GM19397 (cell line): Measurements from ENCODE around the gene PDCD1.
"Not testable (repeated sequence)": the region's sequence is repeated elsewhere in the genome, so short reads cannot be mapped to it uniquely, and the experiment has no call there.

Experiments
- ATAC-seq: cut with Tn5 transposase; IDR thresholded peaks from one replicate; pipeline ENCODE4 v1.9.1; 2021; ENCODE audit warnings: mild to moderate bottlenecking, moderate library complexity; ENCODE audit not compliant: unreplicated experiment

The PDCD1 gene

DNA sequence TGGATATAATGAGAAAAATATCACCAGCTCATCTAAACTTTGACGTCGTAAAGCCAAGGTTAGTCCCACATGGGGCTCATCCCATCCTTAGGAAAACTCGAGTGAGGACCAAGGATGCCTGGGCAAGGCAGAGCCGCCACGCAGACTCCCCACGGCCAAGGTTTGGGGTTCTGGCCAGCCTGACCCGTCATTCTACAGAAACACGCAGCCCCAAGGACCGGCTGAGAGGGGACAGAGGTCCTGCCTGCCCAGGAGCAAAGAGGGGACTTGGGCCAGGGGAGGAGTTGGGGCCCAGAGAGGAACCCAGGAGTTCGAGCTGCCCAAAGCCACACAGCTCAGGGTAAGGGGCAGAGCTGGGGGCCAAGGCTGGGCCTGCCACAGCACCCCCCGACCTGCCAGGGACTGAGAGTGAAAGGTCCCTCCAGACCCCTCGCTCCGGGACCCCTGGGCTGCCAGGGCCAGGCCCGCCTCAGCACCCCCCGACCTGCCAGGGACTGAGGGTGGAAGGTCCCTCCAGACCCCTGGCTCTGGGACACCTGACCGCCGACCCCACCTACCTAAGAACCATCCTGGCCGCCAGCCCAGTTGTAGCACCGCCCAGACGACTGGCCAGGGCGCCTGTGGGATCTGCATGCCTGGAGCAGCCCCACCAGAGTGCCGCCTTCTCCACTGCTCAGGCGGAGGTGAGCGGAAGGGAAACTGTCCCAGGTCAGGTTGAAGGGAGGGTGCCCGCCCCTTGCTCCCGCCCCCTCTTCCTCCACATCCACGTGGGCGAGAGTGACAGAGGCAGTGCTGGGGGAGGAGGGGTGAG, at the start of gene PDCD1:
PDCD1 (minus strand) TSS at position 689 of the 811 bp plus-strand sequence; CDS start at position 633, 56 bp downstream.
- ATAC-seq = no peak

DNA sequence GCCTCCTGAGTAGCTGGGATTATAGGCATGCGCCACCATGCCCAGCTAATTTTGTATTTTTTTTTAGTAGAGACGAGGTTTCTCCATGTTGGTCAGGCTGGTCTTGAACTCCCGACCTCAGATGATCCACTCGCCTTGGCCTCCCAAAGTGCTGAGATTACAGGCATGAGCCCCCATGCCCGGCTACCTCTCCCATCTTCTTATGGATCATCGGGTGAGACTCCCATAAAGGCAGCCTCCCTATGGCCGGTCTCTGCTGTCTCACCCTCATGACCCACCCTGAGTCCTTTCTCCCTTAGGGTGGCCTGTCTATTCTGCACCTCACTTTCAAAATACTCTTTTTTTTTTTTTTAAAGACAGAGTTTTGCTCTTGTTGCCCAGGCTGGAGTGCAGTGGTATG, 49.1 kb upstream of the PDCD1 start:
- not testable (repeated sequence) for ATAC-seq

DNA sequence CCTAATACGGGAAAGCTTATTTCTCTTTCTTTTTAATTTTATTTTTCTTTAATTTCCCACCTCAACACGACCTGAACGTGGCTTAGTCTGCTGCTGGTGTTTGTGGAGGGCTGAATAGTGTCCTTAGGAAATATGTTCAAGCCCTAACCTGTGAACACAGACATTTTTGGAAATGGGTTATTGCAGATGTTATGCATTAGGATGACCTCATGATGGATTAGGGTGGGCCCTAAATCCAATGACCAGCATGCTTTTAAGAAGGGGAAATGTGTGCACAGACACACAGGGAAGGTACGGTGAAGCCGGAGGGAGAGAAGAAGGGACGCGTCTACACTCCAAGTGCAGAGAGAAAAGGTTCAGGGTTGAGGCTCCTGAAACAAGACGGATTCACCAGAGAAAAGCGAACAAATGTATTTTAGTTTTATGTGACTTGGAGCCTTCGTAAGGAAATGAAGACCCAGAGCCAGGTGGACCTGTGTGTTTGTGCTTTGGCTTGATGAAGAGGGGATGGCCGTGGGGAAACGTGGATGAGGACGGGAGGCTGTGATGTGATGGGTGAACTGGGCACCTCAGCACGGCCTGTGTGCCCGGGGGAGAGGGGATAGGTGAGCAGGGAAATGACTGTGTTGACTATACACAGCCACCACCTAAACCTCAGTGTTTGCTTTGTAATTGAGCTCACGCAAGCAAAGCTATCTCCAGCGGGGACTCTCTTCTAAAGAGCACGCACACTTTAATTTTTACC, 48.3 kb upstream of the PDCD1 start:
- no peak for ATAC-seq

DNA sequence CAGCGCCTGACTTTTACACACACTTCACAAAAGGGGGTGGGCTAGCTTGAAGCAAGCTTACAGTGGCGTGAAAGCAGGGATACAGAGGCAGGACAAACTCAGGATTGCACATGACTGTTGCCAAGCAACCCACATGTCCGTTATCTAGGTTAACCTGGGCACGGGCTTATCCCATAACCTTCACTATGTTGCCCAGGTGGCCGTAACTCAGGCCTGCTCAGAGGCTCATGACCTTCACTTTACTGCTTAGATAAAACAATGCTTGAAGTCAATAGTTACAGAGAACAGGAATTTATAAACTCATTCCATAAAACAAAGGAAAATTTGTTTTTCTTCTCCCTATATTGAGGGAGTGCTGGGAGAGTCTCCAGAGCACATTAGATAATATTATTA, 47.7 kb upstream of the PDCD1 start:
- not testable (repeated sequence) for ATAC-seq

DNA sequence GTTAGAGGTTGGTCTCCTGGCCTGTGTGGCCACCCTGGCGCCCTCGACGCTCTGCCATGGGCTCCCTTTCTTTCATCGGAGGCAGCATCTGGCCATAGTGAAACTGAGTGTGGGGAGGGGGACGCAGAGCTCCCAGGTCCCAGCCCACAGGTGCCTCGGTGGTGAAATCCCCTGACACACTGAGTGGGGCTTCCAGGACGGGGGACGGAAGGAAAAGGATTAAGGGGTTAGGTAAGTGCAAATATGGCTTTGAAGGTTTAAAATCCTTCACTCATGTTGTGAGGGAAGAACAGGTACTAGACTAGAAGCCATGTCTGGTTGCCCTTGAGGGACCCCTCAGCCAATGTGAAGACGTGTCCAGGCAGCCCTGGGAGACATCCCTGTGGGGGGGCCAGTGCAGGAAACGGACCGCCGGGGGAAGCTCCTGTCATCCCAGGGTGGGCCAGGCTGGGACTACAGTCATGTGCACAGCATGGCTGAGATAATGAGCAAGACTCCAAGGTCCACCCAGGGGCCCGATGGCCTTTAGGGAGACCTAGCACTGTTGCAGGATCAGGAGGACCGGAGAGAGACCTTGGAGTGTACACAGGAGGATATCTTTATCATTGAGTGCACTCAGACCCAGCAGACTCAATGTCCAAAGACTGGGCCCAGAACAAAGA, 47.2 kb upstream of the PDCD1 start:
- no peak for ATAC-seq

DNA sequence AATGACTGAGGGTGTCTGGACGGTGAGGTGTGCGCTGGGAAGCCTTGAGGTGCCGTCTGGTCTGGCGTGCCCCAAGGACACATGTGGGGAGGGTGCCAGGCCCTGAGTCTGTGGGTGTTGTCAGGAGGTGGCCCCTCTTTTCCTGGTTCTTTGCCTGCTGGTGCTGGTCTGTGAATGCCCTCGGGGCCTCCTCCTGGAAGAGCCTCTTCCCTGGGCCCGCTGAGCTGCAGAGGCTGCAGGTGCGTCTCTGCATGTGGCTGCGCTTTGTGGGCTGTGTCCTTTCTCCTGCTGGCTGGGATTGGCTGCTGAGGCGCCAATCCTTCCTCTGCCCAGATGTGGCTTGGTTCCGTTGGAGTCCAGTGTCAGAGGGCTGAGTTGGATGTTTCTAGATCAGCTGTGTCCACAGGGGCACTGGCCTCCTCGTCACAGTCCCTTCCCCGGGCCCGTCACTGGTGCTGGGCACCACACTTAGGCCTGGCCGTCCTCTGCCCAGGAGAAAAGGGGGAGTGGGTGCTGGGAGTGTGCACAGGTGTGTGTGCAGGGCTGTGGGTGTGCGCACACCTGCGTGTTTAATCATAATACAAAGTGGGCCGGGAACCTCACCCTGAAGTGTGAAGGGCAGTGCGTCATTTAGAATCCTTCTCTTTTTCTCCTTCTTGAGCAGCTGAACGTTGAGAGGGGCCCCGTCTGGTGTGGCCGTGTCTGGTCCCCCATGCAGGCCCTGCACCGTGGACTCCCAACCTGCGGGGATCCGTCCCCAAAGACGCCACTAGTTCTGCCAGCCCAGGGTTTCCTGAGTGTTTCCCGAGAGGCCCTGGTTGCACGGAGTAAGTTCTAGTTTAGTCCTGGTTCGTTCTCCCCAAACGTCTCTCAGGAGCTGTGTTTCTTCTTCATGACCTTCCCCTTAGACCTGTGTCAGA, 46.4 kb upstream of the PDCD1 start:
- no peak for ATAC-seq

DNA sequence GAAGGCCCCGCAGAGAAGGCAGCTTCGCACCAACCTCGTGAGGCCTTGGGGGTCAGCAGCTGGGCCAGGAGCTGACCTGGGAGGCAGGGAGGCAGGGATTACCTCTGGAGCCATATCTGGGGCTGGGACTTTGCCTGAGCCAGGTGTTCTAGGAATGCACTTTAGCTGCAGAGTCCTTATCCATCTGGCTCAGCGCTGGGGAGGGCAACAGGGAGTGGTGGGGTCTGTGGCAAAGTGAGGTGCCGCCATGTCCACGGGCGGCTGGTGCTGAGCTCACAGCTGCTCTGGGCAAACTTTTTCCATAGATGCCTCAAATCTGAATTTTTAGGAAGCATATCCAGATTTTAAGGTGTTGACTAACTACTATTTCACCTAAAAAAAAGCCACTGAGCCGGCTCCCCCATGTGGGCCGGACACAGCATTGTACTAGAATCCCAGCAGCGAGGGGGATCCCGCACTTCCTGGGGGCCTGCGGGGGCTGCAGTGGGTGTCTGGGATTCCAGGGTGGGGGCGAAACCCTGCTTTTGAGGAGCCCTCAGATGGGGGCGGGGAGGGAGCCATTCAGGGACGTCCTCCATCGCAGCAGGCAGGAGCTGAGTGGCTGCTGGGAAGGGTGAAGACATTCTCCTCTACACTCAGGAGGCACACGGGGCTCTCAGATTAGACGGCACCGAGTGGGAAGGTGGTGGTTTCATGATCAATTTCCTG, 45.5 kb upstream of the PDCD1 start:
- no peak for ATAC-seq

DNA sequence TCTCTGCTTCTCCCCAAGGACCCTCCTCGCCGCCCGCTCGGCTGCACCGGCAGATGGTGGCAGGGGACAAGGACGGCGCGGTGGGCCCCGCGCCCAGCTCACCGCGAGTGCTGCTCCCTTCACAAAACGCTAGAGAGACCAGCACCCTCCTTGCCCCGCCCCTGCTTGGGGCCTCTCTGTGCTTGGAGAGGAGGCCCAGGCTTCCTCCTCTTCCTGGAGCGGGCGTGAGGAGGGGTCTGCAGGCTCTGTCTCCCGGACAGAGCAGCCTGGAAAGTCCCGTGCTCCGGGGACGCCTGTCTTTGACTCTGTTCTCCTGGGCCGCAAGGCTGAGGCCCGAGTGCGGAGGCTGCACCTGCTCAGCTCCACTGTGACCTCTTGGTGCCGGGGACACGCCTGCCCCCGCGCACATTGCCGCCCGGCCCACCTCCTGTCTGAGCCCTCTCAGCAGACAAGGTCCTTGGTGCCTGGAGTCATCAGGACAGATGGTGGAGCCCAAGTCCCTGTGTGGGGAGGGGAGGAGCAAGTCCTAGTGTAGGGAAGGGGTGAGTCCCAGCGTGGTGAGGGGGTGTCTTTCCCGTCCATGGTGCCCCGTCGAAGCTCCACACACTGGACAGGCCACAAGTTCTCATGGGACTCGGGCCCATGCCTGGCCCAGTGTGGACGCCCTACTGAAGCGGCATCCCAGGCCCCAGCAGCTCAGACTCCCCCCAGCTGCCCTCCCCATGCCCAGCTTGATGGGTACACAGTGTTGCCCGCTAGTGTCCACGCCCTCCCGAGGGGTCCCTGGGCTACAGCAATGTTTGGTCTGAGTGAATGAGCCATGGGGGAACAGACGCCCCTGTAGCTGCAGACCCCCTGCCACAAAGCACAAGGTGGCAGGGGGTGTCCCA, 44.7 kb upstream of the PDCD1 start:
- no peak for ATAC-seq

DNA sequence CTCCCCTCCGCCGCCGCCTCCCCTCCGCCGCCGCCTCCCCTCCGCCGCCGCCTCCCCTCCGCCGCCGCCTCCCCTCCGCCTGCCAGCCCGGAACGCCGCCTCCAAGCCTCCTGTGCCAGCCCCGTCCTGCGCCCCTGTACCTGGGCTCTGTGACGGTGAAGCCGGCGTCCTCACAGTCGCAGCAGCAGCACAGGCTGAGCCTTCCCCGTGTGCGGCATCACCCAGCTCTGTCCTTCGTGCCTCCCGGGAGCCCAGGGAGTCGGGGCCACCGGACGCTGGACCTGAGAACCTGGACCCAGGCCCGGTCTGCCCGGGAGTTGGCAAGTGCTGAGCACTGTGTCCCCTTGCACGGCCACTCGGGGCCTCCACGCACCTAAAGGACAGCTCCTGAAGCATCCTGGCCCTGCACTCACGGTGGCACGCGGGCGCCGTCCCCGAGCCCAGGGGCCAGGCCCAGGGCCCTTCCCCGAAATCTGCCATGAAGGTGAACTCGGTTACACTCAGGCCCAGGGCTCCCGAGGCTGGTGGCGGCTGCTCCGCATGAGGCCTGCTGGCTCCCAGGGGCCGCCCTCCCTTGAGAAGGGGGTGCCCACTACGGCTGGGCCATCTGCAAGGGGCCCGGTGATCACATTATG, 43.8 kb upstream of the PDCD1 start:
- no peak for ATAC-seq

DNA sequence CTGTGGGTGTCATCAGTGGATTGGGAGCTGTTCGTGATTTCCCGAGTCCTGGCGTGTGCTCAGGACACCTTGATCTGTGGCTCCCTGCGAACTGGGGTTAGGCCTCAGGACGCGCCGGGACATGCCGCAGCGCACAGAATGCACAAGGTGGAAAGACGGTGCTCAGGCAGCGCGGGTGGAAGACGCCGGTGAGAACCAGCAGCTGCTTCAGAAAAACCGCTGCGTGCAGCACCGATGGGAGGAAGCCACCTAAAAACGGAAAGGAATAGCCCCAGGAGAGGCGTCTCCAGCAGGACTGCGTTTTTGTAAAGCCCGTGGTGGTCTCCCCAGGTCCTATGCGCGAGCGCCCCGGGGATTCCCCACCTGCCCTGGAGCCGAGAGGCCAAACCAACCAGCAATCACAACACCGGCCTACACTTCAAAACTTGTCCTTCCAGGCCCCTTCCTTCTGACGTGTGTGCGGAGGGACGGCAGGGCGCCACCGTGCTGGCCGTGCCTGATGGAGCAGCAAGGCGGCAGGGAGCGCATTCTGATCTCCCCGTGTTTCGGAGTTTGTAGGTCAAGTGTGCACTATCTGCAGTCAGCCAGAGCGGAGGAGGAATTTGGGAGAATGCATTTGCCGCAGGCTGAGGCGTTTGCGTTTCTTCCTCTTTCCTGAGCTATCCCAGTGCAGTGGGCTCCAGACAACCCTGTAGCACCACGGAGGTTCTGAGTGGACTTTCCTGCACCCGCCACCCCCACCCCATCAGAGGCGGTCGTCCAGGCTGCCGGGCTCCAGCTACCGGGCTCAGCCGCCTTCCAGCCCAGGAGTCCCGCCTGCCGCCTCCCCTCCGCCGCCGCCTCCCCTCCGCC, 43.0 kb upstream of the PDCD1 start:
- ATAC-seq = no peak

DNA sequence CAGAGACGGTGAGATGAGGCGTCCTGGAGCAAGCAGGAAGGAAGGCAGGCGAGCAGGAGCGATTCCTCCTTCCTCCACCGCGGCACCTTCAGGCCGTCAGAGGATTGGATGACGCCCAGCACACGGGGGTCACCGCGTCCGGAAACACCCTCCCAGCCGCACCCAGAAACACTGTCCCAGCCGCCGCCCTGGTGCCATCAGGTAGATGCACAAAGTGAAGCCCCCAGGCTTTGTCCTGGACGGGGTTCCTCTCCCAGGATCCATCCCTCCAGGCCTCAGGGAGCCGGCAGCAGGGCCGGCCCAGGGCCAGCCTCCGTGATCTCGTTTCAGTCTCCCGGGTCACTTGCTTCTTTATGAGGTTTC, 42.3 kb upstream of the PDCD1 start:
- ATAC-seq = no peak

DNA sequence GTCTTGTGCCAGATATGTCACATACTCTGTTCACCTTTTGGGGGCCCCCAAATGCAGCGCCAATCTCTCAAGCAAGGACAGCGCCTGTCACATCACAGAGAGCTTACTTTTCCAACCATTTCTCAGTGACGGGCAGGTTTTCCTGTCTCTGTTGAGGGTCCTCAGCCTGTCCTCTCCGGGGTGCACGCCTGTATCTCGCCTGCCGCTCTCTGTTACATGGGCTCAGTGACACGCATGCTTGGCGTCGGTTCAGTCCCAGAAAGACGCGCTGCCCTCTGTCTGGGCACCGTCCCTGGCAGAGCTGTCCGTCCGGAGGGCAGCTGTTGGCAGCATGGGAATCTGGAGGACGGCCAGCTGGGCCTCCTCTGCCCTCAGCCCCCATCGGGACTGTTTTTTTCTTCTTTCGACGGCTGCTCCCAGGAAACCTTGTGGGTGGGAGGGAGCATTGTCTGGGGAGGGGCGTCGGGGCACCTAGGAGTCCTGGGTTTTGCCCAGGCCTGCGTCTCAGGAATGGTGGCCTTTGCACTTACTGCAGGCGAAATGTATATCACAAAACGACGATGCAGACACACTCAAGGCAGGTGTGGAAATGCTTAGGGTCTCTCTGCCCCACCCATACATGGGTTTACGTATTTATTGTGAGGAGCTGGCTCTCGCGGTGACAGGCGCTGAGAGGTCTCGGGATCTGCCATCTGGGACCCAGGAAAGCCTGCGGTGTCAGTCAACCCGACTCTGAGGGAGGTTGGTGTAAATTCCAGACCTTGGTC, 41.7 kb upstream of the PDCD1 start:
- ATAC-seq = no peak

DNA sequence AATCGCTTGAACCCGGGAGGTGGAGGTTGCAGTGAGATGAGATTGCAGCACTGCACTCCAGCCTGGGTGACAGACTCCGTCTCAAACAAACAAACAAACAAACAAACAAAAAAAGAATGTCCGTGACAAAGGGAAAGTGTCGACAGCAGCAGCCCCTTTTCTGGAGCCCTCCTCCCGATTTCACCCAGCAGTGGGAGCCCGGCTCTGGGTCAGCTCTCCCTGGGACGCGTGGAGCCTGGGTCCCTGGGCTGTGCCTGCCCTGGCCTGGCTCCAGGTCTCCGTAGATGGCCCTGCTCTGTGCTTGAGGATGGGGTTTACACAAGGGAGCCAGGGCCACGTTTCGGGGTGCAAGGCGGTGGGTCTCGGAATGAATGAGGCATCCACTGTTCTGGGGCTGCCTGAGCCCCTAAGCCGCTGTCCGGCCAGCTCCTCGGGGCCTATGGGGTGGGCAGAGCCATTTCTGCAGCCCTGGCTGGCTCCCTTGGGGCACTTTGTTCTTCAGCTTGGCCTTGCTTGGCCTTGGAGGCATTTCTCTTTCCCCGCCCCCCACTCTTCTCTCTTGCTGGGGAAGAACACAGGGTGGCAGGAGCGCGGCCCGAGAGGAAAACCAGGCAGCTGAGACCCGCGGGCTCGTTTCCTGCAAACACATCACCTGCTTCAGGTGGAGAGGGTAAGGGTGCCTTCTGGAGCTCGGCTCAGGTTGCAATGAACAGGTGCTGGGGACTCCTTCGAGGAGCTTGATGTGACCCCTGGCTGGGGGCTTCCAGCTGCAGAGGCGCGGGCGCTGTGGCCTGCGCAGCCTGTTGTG, 40.0 kb upstream of the PDCD1 start:
- no peak for ATAC-seq

DNA sequence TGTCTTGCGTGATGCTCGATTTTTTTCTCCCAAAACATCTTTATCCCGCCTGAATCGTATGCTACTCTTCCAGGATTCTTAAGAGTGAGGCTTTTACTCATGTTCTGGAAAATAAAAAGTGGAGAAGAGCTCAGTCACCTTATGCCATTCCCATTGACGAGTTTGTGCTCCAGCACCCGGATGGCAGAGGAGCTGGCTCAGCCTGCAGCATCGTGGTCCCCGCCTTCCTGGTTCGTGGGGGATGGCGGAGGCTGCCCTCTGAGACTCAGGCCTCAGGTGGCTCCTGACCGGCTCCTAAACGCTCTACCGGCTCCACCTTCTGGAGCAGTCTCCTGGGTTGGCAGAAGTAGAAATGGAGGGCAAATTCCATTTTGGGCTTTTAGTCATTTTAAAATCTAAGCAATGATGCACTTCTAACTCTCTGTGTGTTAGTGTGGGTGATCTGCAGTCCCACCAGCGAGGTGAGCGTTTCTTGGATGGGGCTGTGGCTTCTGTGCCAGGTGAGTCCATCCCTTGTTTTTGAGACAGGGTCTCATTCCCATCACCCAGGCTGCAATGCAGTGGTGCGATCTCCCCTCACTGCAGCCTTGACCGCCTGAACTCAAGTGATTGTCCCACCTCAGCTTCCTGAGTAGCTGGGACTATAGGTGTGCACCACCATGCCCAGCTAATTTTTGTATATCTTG, 38.7 kb upstream of the PDCD1 start:
- ATAC-seq = no peak

DNA sequence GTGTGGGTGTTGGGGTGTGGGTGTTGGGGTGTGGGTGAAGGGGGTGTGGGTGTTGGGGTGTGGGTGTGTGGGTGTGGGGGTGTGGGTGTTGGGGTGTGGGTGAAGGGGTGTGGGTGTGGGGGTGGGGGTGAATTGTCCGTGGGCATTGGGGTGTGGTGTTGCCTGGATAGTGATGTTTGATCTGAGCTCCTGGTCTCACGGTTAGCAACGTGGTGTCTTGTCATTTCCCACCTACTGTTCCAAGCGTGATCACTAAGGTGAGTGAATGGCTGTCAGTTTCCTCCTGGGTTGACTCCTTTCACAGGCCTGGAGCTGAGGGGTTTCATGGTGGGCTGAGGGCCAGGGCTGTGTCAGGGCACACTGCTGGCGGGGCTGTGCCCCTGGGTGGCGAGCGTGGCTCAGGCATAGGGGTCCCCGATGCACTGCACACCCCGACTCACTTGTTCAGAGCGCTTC, 38.1 kb upstream of the PDCD1 start:
- no peak for ATAC-seq
